Measurements from ENCODE around the gene ELOVL4. TPM values are rescaled to one million over a fixed set of nuclear protein-coding genes. Genes with fewer than 3 reads are reported as not detected.

The ELOVL4 gene
- total RNA-seq, 1 donor from 2014 or later, result 6.1 TPM

GRCh38 chr6:79985128-79985527 lies 37.8 kb upstream of the ELOVL4 start:
- peaks cover 19% of the 10 kb centered on the region for H3K27me3 Mint-ChIP-seq (ENCODE audit: low read depth)
- no peak overlapping the region for H3K27ac Mint-ChIP-seq (ENCODE audit: unreplicated experiment)
- no peaks in the 10 kb centered on the region for H3K9me3 Mint-ChIP-seq (ENCODE audit: low read depth)
- no peaks in the 10 kb centered on the region for H3K4me1 Mint-ChIP-seq (ENCODE audit: low read depth)
- no peak for TF ChIP-seq CTCF (IDR thresholded peaks at IDR 0.05)
- no peak overlapping the region for H3K4me3 Mint-ChIP-seq (ENCODE audit: unreplicated experiment)
- H3K36me3 Mint-ChIP-seq (ENCODE audit: low read depth), result no peaks in the 10 kb centered on the region
- DNase-seq (ENCODE audit: low spot score), result no peak

GRCh38 chr6:79984261-79984660 lies 36.9 kb upstream of the ELOVL4 start:
- Mint-ChIP-seq H3K9me3 (ENCODE audit: low read depth) (no peaks in the 10 kb centered on the region), H3K36me3 (ENCODE audit: low read depth) (no peaks in the 10 kb centered on the region), H3K4me1 (ENCODE audit: low read depth) (no peaks in the 10 kb centered on the region), H3K27ac (ENCODE audit: unreplicated experiment) (no peak overlapping the region), H3K27me3 (ENCODE audit: low read depth) (peaks cover 17% of the 10 kb centered on the region), H3K4me3 (ENCODE audit: unreplicated experiment) (no peak overlapping the region)
- peak; percentile 11 for TF ChIP-seq CTCF (IDR thresholded peaks at IDR 0.05)
- no peak for DNase-seq (ENCODE audit: low spot score)

- H3K36me3 Mint-ChIP-seq (ENCODE audit: low read depth), result no peaks in the 10 kb centered on the region
- H3K9me3 Mint-ChIP-seq (ENCODE audit: low read depth), result no peaks in the 10 kb centered on the region
- DNase-seq (ENCODE audit: low spot score), result no peak
- no peak overlapping the region for H3K27ac Mint-ChIP-seq (ENCODE audit: unreplicated experiment)
- no peaks in the 10 kb centered on the region for H3K4me1 Mint-ChIP-seq (ENCODE audit: low read depth)
- TF ChIP-seq CTCF (IDR thresholded peaks at IDR 0.05), result no peak
- no peak overlapping the region for H3K4me3 Mint-ChIP-seq (ENCODE audit: unreplicated experiment)
- H3K27me3 Mint-ChIP-seq (ENCODE audit: low read depth), result peaks cover 28% of the 10 kb centered on the region
Observed at GRCh38 chr6:79981652-79982051, 34.3 kb upstream of the ELOVL4 start.

- Mint-ChIP-seq H3K9me3 (ENCODE audit: low read depth) (peaks cover 32% of the 10 kb centered on the region), H3K27me3 (ENCODE audit: low read depth) (peaks cover 23% of the 10 kb centered on the region), H3K27ac (ENCODE audit: unreplicated experiment) (no peak overlapping the region), H3K4me1 (ENCODE audit: low read depth) (no peaks in the 10 kb centered on the region), H3K4me3 (ENCODE audit: unreplicated experiment) (no peak overlapping the region), H3K36me3 (ENCODE audit: low read depth) (peaks cover 1% of the 10 kb centered on the region)
- no peak for TF ChIP-seq CTCF (IDR thresholded peaks at IDR 0.05)
- DNase-seq (ENCODE audit: low spot score), result no peak
Observed at GRCh38 chr6:79971193-79971592, 23.8 kb upstream of the ELOVL4 start.

GRCh38 chr6:79969784-79970183 lies 22.4 kb upstream of the ELOVL4 start:
- Mint-ChIP-seq H3K27me3 (ENCODE audit: low read depth) (peaks cover 14% of the 10 kb centered on the region), H3K27ac (ENCODE audit: unreplicated experiment) (no peak overlapping the region), H3K4me1 (ENCODE audit: low read depth) (no peaks in the 10 kb centered on the region), H3K9me3 (ENCODE audit: low read depth) (peaks cover 33% of the 10 kb centered on the region), H3K36me3 (ENCODE audit: low read depth) (peaks cover 1% of the 10 kb centered on the region), H3K4me3 (ENCODE audit: unreplicated experiment) (no peak overlapping the region)
- no peak for DNase-seq (ENCODE audit: low spot score)
- TF ChIP-seq CTCF (IDR thresholded peaks at IDR 0.05), result no peak

Data from chondrocyte (in vitro differentiated cells).